MCF 10A (cell line): ENCODE results near the gene TTC32. TPM values are rescaled to one million over a fixed set of nuclear protein-coding genes. Genes with fewer than 3 reads are reported as not detected.
A peak's percentile ranks its signal among the peaks of the same experiment; 100 is the strongest.

Experiments
- BruUV-seq: library from RNA; stranded (reverse); fragments of 400-500 nt; replicated peaks from 2 replicates; lab custom pipeline; 2021; lab: Mats Ljungman, UMichigan
- CTCF ChIA-PET: fragments of 300-600 bp; sonication (Branson Sonifier 250); formaldehyde crosslinking; extraction: SDS; loops from one replicate; lab custom pipeline; 2021; ENCODE audit warnings: antibody characterized with exemption, inconsistent platforms; lab: Yijun Ruan, JAX
- POLR2A ChIA-PET: fragments of 300-600, 350-650 bp; sonication (Branson Sonifier 250); formaldehyde crosslinking; extraction: SDS; loops from one replicate; lab custom pipeline; 2020; ENCODE audit warnings: antibody characterized with exemption, inconsistent platforms; lab: Yijun Ruan, JAX
- DNase-seq: peaks from one replicate; pipeline ENCODE4 v3.0.0-alpha.2; 2018; ENCODE audit not compliant: unreplicated experiment
- H3K27ac Mint-ChIP-seq: one replicate; pipeline ENCODE4 v1.8.0; 2022; ENCODE audit warnings: mild to moderate bottlenecking, low read depth, mixed read lengths; ENCODE audit not compliant: unreplicated experiment
- H3K27me3 Mint-ChIP-seq: one replicate; pipeline ENCODE4 v1.8.0; 2022; ENCODE audit warnings: mixed read lengths; ENCODE audit not compliant: insufficient read depth, unreplicated experiment
- H3K36me3 Mint-ChIP-seq: one replicate; pipeline ENCODE4 v1.8.0; 2022; ENCODE audit warnings: mild to moderate bottlenecking, moderate library complexity, mixed read lengths; ENCODE audit not compliant: insufficient read depth, unreplicated experiment
- H3K4me1 Mint-ChIP-seq: one replicate; pipeline ENCODE4 v1.8.0; 2022; ENCODE audit warnings: mixed read lengths; ENCODE audit not compliant: insufficient read depth, unreplicated experiment
- H3K4me3 Mint-ChIP-seq: one replicate; pipeline ENCODE4 v1.8.0; 2022; ENCODE audit warnings: mild to moderate bottlenecking, moderate library complexity, mixed read lengths; ENCODE audit not compliant: unreplicated experiment
- H3K9me3 Mint-ChIP-seq: one replicate; pipeline ENCODE4 v1.8.0; 2022; ENCODE audit warnings: mixed read lengths; ENCODE audit not compliant: unreplicated experiment
- intact Hi-C: fragments of 100-400 bp; cut with micrococcal nuclease; formaldehyde crosslinking; loops from 2 replicates; pipeline ENCODE4 v1.14.1; 2022
- total RNA-seq: library from RNA; stranded (reverse); gene quantifications from 2 replicates; pipeline ENCODE4 v1.2.3, GENCODE V29; 2022
- TF ChIP-seq, protein P1 (sequence below): fragments of 200-600 bp; IDR thresholded peaks from one replicate; pipeline ENCODE4 v1.8.0; 2022; ENCODE audit warnings: antibody characterized with exemption, mild to moderate bottlenecking; ENCODE audit not compliant: unreplicated experiment

TTC32 gene
- total RNA-seq, 1 experiment from 2014 or later = 14.1 TPM

DNA sequence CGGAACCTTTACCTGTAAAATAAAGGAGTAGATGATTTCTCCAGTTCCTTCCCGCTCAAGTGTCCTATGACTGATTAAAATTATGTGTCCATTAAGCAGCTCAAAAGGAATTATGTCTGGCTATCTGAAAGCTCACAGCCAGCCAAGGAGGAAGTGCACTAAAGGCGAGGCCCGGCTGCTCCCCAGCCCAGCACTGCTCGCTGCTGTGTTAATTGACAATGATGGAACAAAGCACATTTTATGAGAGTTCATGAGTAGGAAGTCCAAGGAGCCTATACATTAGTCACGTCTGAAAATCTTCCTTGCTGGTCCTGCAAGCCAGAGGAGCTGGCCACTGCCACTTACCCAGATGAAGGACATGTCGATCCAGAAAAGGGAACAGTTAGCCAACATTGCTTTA lies 14.3 kb downstream of the TTC32 start:
- ChIA-PET CTCF (interaction anchor here (0.6 to 1.3 kb wide), 2 partner anchors 11 to 26 kb away, joined by 3 to 4 read pairs; no protein-coding TSS in a partner anchor), POLR2A (interaction anchor here (2.5 kb wide), 1 partner anchor 11 kb away, joined by 10 read pairs; no protein-coding TSS in a partner anchor)
- DNase-seq = no peak
- Mint-ChIP-seq H3K36me3 (peaks cover 4% of the 10 kb centered on the region), H3K4me3 (no peak overlapping the region), H3K9me3 (no peaks in the 10 kb centered on the region), H3K4me1 (peaks cover 14% of the 10 kb centered on the region), H3K27ac (no peak overlapping the region), H3K27me3 (no peaks in the 10 kb centered on the region)
- TF ChIP-seq, protein P1, sequence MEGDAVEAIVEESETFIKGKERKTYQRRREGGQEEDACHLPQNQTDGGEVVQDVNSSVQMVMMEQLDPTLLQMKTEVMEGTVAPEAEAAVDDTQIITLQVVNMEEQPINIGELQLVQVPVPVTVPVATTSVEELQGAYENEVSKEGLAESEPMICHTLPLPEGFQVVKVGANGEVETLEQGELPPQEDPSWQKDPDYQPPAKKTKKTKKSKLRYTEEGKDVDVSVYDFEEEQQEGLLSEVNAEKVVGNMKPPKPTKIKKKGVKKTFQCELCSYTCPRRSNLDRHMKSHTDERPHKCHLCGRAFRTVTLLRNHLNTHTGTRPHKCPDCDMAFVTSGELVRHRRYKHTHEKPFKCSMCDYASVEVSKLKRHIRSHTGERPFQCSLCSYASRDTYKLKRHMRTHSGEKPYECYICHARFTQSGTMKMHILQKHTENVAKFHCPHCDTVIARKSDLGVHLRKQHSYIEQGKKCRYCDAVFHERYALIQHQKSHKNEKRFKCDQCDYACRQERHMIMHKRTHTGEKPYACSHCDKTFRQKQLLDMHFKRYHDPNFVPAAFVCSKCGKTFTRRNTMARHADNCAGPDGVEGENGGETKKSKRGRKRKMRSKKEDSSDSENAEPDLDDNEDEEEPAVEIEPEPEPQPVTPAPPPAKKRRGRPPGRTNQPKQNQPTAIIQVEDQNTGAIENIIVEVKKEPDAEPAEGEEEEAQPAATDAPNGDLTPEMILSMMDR = no peak
- intact Hi-C loops = no loop called here
- no TSS peak for BruUV-seq

DNA sequence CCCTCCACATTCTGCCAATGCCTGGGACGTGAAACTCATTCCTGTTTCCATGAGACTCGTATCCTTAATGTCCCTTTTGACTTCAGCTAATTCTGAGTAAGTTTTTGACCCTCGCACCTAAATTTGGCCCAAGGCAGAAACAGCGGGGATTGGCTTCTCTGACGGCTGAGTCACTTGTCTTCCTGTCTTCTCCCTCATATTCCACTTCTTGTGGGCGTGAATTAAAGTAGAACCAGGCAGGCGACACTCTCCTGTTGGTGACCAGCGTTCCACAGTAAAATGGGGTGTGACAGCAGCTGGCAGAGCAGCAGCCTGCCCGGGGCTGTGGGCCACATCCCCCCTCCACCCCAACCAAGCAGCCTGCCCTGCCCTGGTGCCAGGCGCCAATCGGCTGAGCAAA lies 15.5 kb downstream of the TTC32 start:
- CTCF ChIA-PET = no interaction called here
- Mint-ChIP-seq H3K9me3 (no peaks in the 10 kb centered on the region), H3K36me3 (peaks cover 1% of the 10 kb centered on the region), H3K27me3 (no peaks in the 10 kb centered on the region), H3K4me3 (no peak overlapping the region), H3K4me1 (peaks cover 14% of the 10 kb centered on the region), H3K27ac (peak overlapping the region; percentile 43)
- intact Hi-C loops = no loop called here
- POLR2A ChIA-PET = interaction anchor here (0.7 to 2.5 kb wide), 2 partner anchors 12 to 13 kb away, joined by 3 to 10 read pairs; no protein-coding TSS in a partner anchor
- peak; percentile 48 for DNase-seq
- no TSS peak for BruUV-seq
- TF ChIP-seq, protein P1 = no peak

DNA sequence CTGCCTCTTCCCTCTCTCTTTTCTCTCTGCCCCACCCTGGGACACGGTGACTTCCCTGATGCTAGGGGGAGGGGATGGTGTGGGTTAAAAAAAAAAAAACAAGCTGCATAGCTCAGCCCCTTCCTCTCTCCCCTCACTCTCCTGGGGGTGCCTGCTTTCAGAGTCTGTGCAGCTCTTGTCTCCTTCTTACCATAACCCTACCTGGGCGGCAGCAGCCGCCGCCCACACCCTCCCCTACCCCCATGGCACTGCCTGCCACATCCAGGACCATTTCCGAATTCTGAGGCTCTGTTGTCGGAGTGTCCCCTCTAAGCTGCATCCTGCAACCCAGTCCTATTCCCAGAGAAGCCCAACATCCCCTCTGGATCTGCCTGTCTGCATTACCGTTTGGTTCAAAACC lies 16.0 kb downstream of the TTC32 start:
- H3K27me3 Mint-ChIP-seq = no peaks in the 10 kb centered on the region
- ChIA-PET POLR2A (interaction anchor here (0.7 to 2.5 kb wide), 2 partner anchors 12 to 13 kb away, joined by 3 to 10 read pairs; no protein-coding TSS in a partner anchor), CTCF (no interaction called here)
- DNase-seq = no peak
- peaks cover 14% of the 10 kb centered on the region for H3K4me1 Mint-ChIP-seq
- intact Hi-C loops = no loop called here
- no TSS peak for BruUV-seq
- H3K4me3 Mint-ChIP-seq = no peak overlapping the region
- TF ChIP-seq, protein P1 = no peak
- H3K9me3 Mint-ChIP-seq = no peaks in the 10 kb centered on the region
- no peaks in the 10 kb centered on the region for H3K36me3 Mint-ChIP-seq
- peak overlapping the region; percentile 43 for H3K27ac Mint-ChIP-seq

DNA sequence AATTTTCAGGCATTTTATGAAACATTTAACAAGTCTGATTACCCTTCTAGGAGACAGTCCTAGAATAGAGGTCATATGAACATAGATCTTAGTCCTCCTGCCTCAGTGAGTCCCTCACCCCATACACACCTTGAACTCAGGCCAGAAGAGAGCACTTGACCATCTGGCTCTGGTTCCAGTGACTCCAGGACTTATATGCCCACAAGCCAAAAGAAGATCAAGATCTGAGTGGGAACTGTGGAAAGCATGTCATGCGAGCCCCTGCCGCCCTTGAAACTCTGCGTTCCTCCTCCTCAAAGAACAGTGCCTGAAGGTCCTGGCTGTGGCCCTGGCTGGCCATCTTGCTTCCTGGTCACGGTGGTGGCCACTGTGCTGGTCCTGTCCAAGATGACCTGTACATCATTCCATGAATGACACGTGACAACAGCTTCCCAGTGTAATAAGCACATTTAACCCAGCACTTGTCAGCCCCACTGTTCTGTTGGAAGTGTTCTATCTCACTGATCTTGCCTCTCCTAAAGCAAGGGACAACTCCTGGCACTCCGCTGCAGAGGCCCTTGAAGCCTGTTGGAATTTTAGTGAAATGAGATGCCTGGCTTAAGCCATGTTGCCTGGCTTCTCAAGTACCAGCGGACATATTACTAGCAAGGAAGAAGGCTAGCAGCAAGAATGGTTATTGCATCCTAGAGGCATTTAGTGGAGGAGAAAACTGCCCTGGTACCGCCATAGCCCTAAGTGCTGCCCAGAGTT lies 17.6 kb downstream of the TTC32 start:
- DNase-seq = no peak
- CTCF ChIA-PET = no interaction called here
- TF ChIP-seq, protein P1 = no peak
- Mint-ChIP-seq H3K9me3 (no peaks in the 10 kb centered on the region), H3K27ac (no peak overlapping the region), H3K4me3 (no peak overlapping the region), H3K27me3 (no peaks in the 10 kb centered on the region), H3K36me3 (no peaks in the 10 kb centered on the region), H3K4me1 (peaks cover 1% of the 10 kb centered on the region)
- POLR2A ChIA-PET = interaction anchor here (0.7 kb wide), 1 partner anchor 86 kb away, joined by 3 read pairs; no protein-coding TSS in a partner anchor
- BruUV-seq = no TSS peak
- intact Hi-C loops = no loop called here
